NCI-H1694 (cell line): Measurements from ENCODE around the gene ELAPOR1.

Experiments used
- DNase-seq: peaks from one replicate; lab custom pipeline; 2025; lab: John Stamatoyannopoulos, UW

ELAPOR1 gene, protein sequence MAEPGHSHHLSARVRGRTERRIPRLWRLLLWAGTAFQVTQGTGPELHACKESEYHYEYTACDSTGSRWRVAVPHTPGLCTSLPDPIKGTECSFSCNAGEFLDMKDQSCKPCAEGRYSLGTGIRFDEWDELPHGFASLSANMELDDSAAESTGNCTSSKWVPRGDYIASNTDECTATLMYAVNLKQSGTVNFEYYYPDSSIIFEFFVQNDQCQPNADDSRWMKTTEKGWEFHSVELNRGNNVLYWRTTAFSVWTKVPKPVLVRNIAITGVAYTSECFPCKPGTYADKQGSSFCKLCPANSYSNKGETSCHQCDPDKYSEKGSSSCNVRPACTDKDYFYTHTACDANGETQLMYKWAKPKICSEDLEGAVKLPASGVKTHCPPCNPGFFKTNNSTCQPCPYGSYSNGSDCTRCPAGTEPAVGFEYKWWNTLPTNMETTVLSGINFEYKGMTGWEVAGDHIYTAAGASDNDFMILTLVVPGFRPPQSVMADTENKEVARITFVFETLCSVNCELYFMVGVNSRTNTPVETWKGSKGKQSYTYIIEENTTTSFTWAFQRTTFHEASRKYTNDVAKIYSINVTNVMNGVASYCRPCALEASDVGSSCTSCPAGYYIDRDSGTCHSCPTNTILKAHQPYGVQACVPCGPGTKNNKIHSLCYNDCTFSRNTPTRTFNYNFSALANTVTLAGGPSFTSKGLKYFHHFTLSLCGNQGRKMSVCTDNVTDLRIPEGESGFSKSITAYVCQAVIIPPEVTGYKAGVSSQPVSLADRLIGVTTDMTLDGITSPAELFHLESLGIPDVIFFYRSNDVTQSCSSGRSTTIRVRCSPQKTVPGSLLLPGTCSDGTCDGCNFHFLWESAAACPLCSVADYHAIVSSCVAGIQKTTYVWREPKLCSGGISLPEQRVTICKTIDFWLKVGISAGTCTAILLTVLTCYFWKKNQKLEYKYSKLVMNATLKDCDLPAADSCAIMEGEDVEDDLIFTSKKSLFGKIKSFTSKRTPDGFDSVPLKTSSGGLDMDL

DNA sequence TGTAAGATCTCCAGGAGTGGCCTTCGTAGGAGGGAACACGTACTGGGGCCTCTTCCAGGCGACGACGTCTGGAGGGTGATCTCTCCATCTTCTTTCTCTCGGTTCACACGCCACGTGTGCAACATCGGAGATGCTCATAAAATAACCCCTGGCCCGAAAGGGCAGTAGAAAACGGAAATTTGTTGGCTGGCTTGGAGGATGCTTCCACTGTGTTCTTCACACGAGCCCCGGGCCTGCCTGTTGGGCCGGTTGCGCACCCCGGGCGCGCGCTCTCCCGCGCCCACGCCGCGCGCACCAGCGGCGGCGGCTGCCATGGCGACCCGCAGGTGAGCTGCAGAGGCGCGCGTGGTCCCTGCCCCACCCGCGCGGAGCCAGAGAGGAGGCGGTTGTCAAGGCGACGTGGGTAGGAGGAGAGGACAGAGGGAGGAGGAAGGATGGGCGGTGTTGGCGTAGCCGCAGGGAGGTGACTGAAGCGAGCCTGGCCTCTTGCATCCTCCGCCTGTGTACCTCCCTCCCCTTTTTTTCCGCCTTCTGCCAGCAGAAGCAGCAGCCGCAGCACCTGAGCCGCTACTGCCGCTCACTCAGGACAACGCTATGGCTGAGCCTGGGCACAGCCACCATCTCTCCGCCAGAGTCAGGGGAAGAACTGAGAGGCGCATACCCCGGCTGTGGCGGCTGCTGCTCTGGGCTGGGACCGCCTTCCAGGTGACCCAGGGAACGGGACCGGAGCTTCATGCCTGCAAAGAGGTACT is at the start of gene ELAPOR1:
Gene ELAPOR1, plus strand, starts transcription at position 526 of the 752 bp plus-strand sequence. Its CDS starts 69 bp downstream, at position 595.
- DNase-seq, result peak; percentile 36

DNA sequence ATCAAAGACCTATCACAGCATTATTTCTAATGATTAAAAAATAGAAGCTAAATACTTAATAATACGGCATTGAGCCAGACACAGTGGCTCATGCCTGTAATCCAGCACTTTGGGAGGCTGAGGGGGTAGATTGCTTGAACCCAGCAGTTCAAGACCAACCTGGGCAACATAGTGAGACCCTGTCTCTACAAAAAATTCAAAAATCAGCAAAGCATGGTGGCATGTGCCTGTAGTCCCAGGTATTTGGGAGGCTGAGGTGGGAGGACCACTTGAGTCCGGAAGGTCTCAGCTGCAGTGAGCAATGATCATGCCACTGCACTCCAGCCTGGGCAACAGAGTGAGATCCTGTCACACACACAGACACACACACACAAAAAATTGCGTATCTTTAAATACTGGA is 48.8 kb upstream of the ELAPOR1 start:
- DNase-seq, result no peak

DNA sequence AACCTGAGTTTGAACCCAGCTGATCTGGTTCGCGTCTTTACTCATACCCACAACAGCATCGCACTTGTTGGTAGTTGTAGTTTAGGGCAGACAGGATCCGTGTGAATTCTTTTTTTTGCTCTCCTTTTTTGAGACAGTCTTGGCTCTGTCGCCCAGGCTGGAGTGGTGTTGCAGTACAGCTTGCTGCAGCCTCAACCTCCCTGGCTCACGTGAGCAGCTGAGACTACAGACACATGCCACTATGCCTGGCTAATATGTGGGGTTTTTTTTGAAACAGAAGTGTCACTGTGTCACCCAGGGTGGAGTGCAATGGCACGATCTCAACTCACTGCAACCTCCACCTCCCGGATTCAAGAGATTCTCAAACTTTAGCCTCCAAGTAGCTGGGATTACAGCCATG is 46.0 kb upstream of the ELAPOR1 start:
- no peak for DNase-seq

DNA sequence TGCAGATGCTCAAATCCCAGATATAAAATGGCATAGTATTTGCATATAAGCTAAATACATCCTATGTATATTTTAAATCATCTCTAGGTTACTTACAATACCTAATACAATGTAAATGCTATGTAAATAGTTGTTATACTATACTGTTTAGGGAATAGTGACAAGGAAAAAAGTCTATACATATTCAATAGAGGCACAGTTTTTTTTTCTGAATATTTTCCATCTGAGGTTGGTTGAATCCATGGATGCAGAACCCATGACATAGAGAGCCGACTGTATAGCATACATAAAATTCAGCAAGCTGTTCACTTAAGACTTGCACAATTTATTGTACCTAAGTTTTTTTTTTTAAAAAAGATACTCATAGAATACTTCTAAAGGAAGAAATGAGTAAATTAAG is 44.6 kb upstream of the ELAPOR1 start:
- no peak for DNase-seq

DNA sequence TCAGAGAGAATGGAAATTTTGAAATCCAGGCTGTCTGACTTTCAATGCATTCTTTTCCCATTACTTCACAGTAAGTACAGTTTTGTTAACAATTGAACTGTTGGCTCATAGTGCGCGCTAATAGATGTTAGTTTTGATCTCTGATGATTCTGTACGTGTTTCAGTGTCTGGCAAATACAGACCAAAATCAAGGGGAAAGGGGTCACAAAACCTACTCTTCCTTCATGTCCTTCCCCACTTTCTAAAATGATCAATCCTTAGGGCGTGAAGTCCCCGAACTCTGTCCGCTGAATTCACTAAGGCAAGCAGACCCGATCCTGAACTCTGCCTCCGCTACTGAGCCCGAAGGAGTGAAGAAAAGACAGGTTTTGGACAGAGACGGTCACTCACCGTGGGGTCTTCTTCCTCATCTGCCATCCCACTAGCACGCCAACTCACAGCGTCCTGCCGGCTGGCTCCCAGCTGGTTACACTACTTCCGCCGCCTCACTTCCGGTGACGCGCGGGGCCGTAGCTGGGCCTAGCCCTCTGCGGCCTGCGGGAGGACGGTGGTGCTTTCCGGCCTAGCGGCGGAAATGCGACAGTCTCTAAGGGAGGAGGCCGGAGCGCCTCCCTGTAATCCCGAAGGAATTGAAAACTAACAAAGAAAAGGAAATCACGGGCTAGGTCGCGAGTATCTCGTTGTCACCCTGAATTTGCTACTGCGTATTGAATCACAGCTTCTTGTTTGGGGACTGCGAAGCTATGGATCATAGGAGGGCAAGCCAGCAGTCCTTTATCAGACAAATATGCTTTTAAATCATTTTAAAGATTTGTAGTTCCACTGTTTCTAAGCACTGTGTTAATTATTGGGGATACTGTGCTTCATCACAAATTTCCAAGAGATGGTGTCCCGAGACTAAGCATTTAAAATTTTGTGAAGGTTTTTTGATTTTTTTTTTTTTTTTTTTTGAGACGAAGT is 38.1 kb upstream of the ELAPOR1 start, which contains the start of gene TAF13:
Gene TAF13, minus strand, starts transcription at position 473 of the 960 bp plus-strand sequence. Its CDS starts 56 bp downstream, at position 417.
- peak; percentile 89 for DNase-seq

DNA sequence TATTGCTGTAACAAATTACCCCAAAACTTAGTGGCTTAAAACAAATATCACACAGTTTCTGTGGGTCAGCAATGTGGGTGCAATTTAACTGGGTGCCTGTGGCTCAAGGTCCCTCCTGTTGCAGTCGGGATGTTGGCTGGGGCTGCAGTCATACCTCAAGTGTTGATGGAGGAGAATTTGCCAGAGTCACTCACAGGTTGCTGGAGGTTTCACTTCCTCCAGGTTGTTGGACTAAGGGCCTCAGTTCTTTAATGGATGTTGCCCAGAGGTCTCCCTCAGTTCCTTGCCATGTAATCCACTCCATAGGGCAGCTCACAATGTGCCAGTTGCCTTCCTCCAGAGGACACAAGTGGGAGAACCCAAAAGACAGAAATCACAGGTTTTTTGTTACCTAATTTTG is 35.6 kb upstream of the ELAPOR1 start:
- DNase-seq, result no peak

DNA sequence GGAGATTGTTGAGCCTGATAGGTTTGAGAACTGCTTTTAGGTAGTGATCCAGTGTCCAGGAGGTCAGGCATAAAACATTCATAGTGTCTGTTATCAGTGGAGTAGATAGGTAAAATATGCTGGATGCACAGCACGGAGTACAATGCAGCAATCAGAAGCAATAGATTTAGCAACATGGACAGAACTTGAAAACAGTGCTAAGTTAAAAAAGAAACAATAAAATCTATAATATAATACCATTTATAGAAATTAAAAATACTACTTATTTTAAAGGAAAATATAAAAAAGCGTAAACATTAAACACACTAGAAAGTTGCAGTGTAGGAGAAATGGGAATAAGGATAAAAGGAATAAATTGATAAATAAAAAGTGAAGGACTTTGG is 34.7 kb upstream of the ELAPOR1 start:
- DNase-seq, result no peak

DNA sequence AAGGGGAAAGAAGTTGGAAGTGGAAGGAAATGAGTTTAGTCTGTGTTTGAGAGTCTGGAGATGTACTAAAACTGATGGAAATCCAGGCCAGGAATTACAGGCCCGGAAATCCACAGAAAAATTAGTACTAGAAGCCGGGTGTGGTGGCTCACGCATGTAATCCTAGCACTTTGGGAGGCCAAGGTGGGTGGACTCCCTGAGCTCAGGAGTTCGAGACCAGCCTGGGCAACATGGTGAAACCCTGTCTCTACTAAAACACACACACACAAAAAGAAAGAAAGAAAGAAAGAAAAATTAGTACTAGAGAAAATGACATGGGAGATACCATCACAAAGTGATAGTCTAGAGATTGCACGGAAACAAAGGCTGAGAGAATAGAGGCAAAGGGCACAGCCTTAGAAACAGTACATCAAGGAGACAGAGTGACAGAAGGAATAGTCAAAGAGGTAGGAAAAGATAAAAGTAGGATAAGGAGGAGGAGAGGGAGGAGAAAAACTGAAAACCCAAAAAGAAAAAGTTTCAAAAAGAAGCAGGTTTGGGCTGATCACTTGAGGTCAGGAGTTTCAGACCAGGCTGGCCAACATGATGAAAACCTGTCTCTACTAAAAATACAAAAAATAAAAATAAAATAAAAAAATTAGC is 33.4 kb upstream of the ELAPOR1 start:
- no peak for DNase-seq

DNA sequence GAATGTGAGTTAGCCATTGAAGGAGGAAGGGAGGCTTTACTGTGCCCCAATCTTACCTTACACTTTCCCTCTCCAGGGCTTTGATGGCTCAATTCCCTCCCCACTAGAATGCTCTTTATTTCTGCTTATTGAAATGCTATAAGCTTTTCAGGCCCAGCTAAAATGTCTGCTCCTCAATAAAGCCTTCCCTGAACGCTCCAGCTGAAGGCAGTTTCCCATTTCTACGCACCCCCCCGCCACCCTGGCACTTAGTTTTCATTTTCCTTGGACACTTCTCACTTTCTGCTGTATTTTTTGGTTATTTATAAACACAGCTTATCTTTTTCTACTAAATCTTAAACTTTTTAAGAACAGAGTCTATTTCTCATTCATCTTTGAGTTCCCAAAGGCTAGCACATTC is 30.4 kb upstream of the ELAPOR1 start:
- DNase-seq, result no peak

DNA sequence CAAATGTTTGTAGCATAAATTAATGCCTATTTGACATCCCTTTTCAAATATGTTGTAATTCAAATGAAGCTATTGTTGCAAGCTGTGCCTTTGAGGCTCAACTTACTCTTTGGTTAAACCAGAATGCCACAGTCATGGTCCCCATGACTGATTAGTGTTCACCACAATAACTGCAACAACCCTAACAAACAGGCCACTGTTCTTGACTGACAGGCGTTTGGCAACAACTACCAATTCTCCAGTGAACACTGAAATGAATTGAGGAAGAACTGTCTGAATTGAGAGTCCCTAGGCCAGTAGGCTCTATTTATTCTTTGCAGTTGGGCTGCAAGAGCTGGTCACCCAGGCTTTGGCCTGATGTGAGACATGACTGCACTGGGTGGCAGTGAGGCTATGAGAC is 30.0 kb upstream of the ELAPOR1 start:
- no peak for DNase-seq

DNA sequence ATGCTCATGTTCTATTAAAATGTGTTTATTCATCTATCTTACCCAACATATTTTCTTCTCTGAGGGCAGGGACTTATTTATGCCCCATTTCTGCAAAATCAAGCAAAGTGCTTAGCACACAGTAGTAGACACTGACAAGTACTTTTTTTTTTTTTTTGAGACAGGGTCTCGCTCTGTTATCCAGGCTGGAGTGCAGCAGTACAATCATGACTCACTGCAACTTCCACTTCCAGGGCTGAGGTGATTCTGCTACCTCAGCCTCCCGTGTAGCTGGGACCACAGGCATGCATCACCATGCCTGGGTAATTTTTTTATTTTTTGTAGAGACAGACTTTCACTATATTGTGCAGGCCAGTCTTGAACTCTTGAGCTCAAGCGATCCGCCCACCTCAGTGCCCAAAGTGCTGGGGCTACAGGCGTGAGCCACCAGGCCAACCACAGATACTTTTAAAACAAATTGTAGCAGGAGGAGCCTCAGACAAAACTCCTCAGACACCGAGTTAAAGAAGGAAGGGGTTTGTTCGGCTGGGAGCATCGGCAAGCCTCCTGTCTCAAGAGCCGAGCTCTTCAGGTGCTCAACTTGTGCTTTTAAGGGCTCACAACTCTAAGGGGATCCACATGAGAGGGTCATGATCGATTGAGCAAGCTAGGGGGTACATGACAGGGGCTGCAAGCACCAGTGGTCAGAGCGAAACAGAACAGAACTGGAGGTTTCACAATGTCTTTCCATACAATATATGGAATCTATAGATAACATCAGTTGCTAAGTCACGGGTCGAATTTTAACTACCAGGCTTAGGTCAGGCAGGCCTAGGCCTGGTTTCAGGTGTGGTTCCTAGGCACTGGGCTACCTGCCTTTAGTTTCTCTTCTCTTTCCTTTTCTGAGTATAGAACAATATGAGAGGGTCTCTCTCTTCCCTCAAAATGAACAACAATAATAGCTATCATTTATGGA is 29.1 kb upstream of the ELAPOR1 start:
- no peak for DNase-seq

DNA sequence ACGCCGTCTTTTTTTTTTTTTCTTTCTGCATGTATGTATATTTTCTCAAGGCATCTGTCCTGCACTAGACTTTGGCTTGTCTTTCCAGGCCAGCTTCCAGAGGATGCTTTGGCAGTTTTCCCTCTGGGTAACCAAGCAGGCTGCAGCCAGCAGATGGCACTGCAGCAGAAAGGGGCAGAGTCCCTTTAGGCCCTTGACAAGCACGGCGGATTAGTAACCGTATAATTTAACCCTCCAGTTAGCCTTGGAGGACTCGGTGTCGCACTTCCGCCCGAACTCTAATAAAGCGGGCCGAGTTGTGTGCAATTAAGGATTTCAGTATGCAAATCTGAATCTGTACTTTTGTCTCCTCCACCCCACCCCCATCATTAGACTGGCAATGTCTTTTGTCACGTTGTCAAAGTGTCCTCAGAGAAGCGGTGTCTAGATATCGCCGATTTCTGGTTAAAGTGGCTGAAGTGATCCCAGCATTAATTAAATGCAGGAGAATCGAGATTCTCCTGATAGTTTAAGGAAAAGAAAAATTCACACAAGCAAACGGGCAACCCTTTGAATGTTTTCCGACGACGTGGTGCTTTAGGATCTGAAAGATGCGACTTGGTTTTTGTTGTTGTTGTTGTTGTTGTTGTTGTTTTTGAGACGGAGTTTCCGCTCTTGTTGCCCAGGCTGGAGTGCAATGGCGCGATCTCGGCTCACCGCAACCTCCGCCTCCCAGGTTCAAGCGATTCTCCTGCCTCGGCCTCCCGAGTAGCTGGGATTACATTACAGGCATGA is 24.5 kb upstream of the ELAPOR1 start:
- peak; percentile 91 for DNase-seq

DNA sequence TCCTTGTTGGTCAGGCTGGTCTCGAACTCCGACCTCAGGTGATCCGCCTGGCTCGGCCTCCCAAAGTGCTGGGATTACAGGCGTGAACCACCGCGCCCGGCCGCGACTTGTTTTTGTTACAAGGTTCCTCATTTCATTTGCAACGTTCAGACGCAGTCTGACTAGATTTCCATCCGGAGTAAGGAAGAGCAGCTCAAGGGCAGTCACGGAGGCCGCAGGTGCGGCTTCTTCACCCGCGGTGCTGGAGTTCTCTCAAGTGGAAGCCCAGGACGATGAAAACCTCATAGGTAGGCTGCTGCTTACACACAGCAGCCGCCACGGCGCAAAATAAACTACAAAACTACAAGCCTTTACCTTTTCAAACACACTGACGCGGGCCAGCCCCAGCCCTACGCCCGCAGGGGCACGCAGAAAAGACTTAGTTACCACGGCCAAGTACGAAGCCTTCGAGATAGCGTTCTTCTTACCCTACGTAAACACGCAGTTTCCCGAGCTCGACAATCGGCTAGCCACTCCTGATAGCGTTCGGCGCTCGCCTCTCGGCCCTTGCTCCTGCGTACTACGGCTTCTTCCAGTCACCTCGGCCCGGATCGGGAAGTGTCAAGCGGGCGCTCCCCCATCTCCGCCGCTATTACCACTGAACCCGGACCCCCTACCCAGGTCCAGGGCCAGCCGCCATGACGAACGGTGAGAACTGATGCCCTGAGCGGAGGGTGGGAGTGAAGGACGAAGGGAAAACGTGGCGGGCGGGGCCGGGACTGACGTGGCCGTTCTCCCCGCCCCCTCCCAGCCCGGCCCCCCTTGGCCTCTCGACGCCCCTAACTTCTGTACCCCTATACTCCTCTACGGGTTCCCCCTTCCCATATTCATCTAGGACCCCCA is 23.5 kb upstream of the ELAPOR1 start, which contains the start of gene TMEM167B:
Gene TMEM167B, plus strand, starts transcription at position 569 of the 882 bp plus-strand sequence. Its CDS starts 109 bp downstream, at position 678.
- peak; percentile 90 for DNase-seq

DNA sequence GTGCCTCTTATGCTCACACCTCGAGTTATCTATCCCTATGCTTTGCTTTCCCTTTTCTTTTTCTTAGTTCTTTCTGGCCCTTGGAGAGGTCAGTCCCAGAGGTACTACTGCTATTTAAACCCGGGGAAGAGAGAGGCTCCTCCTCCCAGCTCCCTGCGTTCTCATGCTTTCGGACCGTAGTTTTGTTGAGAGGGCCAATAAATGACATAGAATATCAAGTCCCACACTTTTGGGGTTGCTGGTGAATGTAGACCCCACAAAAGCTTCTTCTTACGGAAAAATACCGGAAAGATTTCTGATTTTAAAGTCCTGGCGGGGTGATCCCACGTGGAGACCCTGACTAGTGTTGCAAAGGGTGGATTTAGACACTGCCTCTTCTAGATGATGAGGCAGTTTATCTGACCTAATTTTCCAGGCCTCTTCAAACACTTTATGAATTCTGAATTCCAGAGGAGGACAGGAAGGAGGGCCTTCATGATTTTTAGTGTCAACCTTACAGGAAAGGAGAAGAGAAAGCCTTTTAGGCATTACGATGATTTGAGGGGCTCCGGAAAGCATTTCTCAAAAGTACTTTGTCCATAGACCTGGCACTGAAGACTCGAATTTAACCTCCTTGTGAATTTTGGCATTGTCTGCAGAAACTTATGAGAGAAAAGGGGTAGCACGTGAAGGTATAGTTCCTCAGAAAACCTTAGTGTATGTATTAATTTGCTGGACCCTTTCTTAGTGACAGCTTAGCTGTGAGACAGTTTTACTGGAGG is 22.7 kb upstream of the ELAPOR1 start:
- DNase-seq, result no peak

DNA sequence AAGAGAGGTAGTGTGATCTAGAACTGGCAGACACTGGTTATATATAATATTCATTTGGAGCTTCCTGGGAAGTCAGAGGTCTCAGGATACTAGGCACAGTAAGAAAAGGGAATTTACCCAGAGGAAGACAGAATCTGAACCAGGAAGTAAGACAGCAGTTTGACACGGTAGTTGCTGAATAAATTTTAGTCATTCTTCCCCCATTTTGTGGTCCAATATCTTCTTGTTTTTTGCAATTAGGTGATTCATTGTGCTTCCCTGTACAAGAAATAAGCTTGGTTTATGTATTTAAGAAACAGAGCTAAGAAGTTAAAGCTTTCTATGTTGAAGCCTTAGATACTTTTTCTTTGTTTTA is 22.1 kb upstream of the ELAPOR1 start:
- DNase-seq, result no peak

DNA sequence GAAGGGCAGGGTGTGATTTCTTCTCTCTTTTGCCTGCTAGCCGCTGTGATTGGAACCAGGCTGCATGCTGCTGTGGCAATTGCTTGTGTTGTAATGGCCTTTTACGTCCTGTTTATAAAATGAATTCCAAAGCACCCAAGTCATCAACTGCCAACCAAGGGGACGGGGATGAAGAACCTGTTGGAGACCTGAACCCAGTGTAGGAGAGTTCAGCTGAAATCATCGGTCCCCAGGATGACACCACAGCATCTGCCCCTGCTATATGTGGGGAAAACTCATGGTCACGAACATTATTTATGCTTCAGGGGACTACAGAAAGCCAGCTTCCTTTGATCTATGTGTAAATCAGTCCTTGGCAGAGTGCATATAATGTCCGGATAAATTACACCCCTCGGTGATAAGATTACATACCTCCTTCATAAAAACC is 19.5 kb upstream of the ELAPOR1 start:
- DNase-seq, result no peak
